LoVo (cell line): ENCODE results near the gene CCBE1.
A peak's percentile ranks its signal among the peaks of the same experiment; 100 is the strongest.
"Not testable (repeated sequence)": the region's sequence is repeated elsewhere in the genome, so short reads cannot be mapped to it uniquely, and the experiment has no call there.

ENCODE experiments used
- DNase-seq: peaks from one replicate; pipeline ENCODE4 v3.0.0-alpha.2; 2016; ENCODE audit warnings: low spot score

CCBE1 gene

GRCh38 chr18:59697236-59697932 is at the start of gene CCBE1:
Gene CCBE1 (minus strand): TSS chr18:59697423.
- peak; percentile 30 for DNase-seq

GRCh38 chr18:59744271-59744721 is 47.1 kb upstream of the CCBE1 start:
- DNase-seq = no peak

GRCh38 chr18:59743566-59743965 is 46.3 kb upstream of the CCBE1 start:
- no peak for DNase-seq

GRCh38 chr18:59742325-59743111 is 45.3 kb upstream of the CCBE1 start:
- no peak for DNase-seq

- DNase-seq = no peak
Measured at GRCh38 chr18:59740141-59740540, 42.9 kb upstream of the CCBE1 start.

- DNase-seq = no peak
Measured at GRCh38 chr18:59737776-59738300, 40.6 kb upstream of the CCBE1 start.

- DNase-seq = not testable (repeated sequence)
Measured at GRCh38 chr18:59737335-59737734, 40.1 kb upstream of the CCBE1 start.

- no peak for DNase-seq
Measured at GRCh38 chr18:59736061-59736460, 38.8 kb upstream of the CCBE1 start.

- DNase-seq = no peak
Measured at GRCh38 chr18:59735269-59735860, 38.1 kb upstream of the CCBE1 start.

- DNase-seq = no peak
Measured at GRCh38 chr18:59733421-59733820, 36.2 kb upstream of the CCBE1 start.

GRCh38 chr18:59730896-59731295 is 33.7 kb upstream of the CCBE1 start:
- no peak for DNase-seq

- peak; percentile 15 for DNase-seq
Measured at GRCh38 chr18:59729781-59730180, 32.6 kb upstream of the CCBE1 start.

- no peak for DNase-seq
Measured at GRCh38 chr18:59728816-59729215, 31.6 kb upstream of the CCBE1 start.

- DNase-seq = no peak
Measured at GRCh38 chr18:59725142-59725541, 27.9 kb upstream of the CCBE1 start.

- no peak for DNase-seq
Measured at GRCh38 chr18:59724103-59724502, 26.9 kb upstream of the CCBE1 start.

GRCh38 chr18:59721931-59722330 is 24.7 kb upstream of the CCBE1 start:
- DNase-seq = no peak

GRCh38 chr18:59721211-59721610 is 24.0 kb upstream of the CCBE1 start:
- no peak for DNase-seq

- DNase-seq = no peak
Measured at GRCh38 chr18:59719544-59720181, 22.4 kb upstream of the CCBE1 start.

- no peak for DNase-seq
Measured at GRCh38 chr18:59718464-59719157, 21.4 kb upstream of the CCBE1 start.

- DNase-seq = peak; percentile 51
Measured at GRCh38 chr18:59718108-59718463, 20.9 kb upstream of the CCBE1 start.

GRCh38 chr18:59717291-59717690 is 20.1 kb upstream of the CCBE1 start:
- DNase-seq = no peak

GRCh38 chr18:59715966-59716369 is 18.7 kb upstream of the CCBE1 start:
- peak; percentile 14 for DNase-seq
